Dermis blood vessel endothelial cell (primary cell): Measurements from ENCODE around the gene SERTM1. TPM values are rescaled to one million over a fixed set of nuclear protein-coding genes. Genes with fewer than 3 reads are reported as not detected.

Experiments used
- DNase-seq: peaks from one replicate; pipeline ENCODE4 v3.0.0; 2010
- total RNA-seq: library from RNA; depleted of rRNA; stranded (reverse); fragments of >200 nt; gene quantifications from 2 replicates; pipeline ENCODE4 v1.2.3, GENCODE V29; 2014

Gene SERTM1
- total RNA-seq: 0.17 TPM in 1 of 2 replicates, not detected in the other

DNA sequence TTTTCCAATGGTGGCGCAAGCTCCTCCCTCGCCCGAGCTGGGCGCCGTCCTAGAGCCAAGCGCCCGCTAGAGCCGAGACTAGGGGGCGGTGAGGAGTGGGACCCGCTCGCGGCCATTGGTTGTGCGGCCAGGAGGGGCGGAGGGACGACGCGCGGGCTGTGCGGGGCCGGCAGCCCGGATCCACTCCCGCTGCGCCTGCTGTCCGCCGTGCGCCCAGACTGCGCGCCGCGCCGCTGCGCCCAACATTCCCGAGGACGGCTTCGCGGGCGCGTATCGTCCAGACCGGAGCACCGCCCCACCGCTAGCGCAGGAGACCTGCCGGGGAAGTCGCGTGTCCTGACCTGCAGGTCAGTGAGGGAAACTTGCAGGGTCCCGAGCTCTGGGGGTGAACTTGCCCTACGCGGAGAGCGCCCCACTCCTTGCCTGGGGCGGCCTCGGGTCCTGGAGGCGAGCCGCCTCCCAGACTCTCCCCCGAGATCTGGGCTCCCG is at the start of gene SERTM1:
Gene SERTM1 (plus strand): TSS at position 183 of the 489 bp plus-strand sequence. CDS start 21,059 bp downstream, outside the sequence.
- DNase-seq: peak; percentile 14

DNA sequence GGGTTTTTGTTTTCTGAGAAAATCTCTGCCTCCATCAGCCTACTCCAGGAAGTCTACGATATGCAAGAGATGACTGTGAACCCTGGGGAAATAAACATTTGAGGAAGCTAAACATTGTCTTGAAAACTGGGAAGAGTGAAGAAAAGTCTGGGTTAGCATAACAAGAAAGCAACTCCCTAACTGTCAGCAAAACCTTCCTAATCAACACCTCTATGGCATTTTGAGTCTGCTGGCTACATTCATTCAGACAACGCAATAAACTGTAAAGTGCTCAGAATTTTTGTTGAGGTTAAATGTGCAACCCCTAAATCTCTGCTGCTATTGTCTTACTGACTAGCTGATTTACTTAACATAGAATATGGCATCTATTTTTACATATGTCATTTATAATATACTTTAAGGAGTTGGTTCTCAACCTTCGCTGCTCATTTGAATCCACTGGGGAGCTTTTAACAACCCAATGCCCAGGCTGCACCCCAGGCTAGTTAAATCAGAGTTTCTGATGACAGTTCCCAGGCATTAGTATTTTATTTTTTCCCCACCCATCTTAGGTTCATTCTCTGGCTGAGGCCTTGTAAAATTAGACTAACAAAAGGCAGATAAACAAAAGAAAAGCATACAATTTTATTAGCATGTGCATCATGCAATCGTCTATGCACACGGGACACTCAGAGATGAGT is 45.3 kb upstream of the SERTM1 start:
- no peak for DNase-seq

DNA sequence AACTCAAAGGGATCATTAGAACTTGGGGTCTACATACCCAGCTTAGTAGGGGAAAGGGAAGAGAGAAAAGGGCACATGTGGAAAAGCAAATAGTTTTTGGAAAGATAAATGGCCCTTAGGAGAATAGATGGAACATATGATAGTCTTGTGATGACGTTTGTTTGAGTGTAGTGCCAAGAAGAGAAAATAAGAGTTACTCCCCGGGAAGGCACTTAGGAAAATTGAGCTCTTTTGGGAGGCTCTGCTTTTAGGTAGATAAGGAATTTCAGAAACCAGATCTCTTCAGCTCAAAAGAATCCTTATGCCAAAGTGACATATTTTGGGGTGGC is 44.8 kb upstream of the SERTM1 start:
- no peak for DNase-seq

DNA sequence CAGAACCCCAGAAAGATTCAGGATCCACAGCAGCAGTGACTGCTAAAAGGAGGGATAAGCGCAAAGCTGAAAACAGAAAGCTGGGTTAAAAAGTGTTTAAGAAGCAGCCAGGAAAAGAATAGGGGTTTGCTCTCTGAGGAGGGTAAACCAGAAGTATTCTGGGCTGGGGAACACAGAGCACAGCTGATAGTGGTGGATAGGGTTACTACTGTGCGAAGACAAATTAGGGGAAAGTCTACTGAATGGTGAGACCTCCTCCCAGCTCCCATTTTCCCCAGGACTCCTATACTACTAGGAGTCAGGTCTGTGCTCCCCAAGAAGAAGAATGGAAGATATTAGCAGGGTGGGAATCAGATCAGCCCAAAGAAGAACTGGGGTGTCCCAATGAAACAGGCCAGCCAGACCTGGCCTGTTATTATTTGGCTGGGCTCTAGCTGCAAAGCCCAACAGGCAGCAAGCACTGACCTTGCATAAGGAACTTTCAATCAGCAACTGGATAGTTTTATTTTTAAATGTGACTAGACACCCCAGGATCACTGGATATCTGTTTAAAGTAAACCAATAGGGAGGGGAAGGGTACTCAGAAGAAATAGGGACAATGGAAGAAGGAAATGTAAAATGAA is 43.5 kb upstream of the SERTM1 start:
- no peak for DNase-seq

DNA sequence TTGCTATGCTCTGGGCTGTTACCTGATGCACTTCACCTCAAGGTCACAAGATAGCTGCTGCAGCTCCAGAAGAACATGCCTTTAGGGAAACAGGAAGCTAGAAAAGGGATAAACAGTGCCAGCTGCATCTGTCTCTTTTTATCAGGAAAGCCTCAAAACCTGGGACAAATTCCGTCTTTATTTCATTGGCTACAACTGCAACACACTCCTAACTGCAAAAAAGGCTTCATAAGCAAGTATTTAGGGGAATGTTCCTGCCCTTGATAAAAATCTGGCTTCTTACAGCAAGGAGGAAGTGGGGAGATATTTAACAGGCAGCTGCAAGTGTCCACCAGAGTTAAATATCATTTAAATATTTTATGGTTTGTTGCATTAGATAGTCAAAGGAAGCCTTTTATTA is 34.2 kb upstream of the SERTM1 start:
- DNase-seq: no peak

DNA sequence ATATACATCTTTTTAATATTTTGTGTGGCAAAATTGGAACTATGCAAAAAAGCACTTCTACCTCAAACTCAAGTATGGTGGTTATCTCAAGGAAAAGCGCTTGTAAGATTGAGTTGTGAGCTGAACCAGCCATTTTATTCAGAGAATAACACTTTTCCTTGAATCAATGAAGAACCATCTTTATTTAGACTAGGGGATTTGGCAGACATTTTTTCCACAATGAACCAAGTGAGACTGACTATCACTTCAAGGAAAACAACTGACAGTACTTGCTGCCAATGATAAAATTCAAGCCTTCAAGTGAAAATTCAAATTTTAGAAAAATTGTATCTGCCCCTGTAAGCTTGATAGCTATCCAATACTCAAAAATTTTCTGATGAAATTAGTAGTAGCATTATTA is 23.2 kb upstream of the SERTM1 start:
- no peak for DNase-seq

DNA sequence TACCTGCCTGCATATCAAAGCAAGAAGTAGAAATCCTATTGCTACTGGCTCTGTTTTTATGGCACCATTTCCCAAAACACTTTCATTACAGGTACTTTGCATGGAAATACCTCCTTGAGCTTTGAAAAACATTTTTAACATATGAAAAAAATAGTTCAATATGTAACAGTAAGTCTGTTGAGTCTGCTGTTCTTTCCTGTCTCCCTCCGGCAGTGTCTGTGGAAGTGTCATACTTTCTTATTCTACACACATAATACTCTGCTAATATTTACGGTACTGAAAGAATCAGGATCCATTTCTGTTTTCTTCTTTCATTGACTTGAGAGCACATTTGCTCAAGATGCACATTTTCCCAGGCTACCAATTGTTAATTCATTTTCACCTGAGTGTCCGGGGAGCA is 8.2 kb upstream of the SERTM1 start:
- DNase-seq: no peak

DNA sequence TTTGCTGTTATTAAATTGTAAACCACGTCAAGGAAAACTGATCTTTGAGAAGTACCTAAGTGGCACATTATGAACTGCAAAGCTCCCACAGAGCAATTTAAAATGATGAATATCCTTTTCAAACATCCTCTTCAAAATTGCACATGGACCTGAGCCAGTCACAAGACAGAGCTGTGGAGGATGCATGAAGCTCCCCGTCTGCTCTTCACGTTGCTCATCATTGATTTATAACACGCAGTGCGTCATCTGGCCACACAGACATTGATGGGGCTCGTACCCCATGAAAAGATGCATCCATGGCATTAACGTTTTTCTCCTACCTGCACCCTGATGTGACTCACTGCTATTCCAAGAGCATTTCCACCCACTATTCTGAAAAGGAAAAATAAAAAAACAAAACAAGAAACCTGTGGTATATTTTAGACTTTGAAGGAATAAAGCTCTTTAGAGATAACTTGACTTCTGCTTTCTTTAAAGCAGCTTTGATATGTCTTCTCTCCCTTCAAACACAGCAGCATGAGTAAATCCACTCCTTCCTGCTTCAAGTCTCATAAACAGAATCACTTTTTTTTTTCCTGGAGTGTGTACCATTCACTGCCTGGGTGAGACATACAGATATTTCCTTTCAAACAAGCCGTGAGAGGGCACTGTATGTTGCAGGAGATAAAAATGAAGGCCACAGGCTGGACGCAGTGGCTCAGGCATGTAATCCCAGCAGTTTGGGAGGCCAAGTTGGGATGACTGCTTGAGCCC is 7.2 kb upstream of the SERTM1 start:
- DNase-seq: no peak

DNA sequence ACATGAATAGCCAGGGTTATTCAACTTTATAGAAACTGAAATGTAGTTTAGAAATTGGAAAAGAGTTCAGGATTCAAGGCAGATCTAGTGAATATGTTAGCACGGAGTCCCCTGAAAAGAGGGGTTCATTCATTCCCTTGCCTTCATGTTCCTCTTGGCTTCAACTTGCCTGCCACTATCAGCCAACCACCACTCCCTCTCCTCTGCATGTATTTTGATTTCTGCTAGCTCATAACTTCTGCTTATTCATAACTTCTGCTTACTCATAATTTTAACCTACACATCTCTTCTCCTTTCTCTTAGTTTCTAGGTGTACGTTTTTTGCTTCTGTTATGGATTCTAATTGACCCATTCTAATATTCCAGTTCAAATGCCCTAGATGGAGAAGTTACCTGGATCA is 5.5 kb upstream of the SERTM1 start:
- DNase-seq: no peak

DNA sequence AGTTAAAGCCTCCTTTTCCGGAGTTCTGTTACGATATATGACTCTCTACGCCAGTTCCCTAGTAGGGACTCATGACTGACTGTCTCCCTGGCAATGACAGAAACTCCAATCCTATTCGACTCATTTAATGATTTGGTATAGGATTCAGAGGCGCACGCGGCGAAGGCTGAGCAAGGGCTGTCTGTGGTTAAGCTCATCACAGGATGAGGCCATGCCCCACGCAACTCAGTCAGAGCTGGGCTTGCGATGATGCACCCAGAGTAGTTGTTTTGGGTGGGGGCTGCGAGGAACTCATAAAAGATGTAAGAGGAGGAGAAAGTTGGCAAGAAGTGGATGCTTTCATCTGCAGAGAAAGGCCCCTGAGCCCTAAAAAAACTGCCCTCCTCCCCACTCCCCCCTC is 468 bp upstream of the SERTM1 start:
- DNase-seq: no peak

DNA sequence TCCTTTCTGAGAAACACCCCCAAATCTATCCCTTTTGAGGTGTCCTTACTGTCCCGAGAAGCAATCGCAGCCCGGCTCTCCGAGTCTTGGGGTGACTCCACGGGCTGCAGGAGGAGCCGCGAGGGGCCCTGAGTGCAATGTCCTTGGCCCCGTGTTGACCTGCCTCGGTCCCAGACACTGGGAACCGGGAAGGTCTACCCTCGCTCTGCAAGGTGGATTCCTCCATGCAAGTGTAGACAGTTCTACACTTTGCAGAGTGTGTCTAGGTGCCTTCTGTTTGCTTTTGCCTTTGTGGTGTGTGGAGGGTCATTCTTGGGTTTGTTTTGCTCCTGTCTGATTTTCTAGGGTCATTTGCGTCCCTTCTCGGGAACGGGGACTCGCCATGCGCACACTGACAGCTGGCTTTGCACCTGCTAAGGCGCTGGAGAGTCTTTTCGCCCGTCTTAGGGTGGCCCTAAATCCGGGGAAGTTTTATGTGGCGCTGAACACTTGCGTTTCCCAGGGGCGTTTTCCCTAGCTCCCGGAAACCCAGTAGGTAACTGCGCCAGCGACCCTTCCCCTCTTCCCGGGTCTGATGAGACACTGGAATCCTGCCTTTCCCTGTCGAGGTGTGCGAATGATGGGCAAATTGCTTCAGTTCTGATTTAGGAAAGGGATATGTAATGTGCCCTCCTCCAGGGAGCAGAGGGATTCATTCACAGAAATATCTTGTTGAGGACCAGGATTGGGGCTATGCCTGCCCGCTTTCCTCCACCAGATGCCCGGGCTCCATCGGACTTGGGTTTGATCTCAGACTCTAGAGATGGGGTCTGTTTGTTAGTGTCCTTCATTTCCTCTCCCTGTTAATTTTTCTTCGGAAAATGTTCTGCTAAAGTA is 755 bp downstream of the SERTM1 start:
- DNase-seq: no peak

DNA sequence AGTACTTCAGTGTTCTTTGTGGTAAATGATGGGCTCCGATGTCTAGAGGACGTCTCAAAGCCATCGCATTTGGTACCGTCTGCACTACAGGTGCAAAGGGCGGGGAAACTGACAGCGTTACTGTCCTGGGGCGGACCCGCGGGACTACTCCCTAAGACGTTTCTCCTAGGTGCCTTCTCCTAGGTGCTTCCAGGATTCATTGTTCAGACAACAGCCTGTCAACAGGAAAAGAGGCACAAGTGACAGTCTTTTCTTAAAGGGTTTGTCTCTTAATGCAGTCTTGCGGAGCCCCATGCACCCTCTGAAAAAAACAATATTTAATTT is 1.4 kb downstream of the SERTM1 start:
- no peak for DNase-seq

DNA sequence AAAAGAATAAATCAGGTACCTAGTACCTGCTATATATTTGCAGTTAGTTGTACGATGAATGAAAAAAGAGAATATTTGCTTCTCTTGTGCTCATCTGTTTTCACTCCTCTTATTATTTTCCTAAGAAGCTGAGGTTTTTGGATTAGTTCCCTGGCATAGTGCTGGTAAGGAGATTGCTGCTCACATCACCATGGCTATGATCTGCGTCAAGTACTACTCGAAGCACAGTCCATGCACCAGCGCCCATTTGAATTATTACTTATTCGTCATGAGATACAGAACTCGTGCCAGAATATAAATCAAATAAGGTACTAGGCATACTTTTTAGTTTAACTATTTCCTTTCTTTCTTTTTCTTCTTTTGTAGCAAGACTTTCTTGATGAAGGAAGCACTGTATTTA is 7.1 kb downstream of the SERTM1 start:
- DNase-seq: no peak

DNA sequence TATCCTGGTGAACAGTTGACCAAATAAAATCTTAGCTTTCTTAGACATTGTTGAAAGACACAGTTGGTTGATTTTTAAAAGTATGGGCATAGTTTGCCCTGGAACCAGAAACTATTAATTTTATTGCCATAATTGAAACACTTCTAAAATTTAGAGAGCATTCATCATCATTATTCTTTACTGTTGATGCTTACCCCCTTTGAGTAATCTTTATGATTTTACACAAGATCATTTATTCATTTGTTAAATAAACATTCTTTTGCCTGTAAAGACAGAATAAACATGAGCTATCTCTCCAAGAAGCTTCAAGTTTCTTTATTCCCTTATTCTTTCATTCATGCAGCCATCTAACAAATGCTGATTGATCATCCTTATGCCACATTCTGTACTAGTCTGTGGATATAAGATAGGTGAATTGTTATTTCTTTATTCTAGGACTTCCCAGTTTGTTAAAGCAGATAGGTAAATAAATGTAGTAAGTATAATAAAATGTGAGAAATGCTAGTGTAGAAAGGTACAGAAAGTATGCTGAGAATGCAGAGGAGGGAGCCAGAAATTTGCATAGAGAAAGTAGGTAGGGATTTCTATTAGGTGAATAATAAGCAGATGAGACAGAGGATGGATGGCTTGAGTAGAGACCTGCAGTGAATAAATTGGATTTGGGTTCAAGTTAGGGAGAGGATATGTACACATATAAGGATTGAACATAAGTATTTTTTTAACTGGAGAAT is 8.2 kb downstream of the SERTM1 start:
- no peak for DNase-seq

DNA sequence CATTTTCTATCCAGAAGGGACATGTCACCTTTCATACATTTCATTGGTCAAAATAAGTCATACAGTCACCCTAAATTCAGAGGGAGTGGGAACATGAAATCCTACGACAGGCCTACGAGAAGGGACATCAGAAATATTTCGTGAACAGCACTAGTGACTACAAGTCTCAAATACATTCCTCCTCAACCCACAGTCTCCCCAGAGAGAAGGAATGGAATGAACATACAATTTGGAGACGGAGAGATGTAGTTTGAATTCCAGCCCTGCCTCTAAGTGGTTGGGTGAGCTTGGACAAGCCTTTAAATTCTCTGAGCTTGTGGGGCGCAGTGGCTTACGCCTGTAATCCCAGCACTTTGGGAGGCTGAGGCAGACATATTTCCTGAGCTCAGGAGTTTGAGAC is 9.9 kb downstream of the SERTM1 start:
- no peak for DNase-seq

DNA sequence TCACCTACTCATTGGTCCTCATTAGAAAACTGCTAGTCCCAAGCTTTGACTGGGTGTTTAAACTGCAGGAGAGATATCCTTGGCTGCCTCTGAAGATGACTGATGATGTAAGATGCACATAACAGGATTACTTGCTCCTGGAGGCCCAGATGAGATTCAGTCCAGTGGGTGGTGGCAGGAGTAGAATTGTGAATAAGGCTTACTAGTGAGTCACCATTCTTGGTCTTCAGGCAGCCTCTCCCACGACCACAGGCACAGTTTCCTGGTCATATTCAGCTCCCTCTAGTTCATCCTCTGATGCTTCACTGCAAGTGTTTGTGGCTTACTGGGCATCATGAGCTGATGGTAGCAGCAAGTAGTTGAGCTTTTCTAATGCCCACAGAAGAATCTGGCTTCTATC is 12.1 kb downstream of the SERTM1 start:
- DNase-seq: no peak

DNA sequence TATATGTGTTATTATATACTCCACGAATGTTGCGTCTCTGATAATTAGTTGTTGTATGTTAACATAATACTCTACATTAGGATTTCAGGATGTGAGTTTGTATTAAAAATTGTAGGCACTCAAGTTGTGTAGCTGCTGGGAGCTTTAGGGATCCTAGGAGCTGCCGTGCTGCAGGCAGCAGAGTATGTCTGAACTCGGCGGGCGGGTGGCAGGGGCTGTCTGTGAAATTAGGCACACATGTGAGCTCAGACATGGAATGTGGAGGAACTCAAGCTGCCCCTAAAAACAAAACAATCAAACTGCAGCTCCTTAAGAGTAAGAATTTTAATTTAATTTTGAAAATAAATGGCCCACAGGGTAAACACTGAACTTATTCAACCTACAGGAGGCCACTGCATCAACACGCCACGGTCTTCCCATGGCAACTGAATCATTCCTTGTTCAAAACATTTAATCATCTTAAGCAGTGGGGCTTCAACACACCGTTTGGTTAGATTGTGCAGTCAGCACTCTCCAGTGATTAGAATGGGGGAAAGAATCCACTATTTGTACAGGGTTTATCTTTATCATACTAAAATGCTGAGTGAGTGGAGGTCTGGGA is 22.7 kb downstream of the SERTM1 start:
- no peak for DNase-seq

DNA sequence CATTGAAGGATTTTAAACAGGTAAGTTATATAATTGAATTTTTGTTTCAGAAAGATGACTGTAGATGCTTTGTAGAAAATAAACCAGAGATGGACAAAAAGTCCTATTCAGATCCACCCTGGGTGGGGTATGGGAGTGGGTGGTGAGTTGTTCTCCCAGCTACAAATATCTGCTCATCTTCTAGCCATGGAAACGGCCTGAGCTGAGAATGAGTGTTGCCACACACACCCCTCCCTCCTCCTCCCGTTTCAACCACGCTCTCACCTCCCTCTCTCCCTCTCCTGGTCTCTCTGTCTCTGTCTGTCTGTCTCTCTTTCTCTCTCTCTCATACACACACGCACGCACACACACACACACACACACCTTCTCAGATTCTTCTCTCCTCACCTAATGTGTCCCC is 26.4 kb downstream of the SERTM1 start:
- no peak for DNase-seq

DNA sequence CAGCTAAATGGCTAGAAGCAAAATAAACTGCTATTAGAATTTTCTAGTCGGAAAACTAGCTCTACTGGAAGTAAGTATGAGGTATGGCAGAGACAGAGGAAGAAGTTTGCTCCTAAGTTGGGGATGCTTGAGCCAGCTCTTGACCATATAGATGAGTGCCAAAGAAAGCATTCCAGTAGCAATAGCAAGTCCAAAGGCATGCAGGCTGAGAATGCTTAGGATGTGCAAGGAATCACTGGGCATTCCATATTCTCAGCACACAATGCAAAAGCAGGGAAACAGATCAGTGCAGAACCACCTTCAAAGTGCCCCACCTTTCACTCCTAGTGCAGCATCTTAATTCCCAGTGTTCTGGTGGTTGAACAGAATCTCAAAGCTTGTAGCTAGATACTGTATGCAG is 32.9 kb downstream of the SERTM1 start:
- no peak for DNase-seq

DNA sequence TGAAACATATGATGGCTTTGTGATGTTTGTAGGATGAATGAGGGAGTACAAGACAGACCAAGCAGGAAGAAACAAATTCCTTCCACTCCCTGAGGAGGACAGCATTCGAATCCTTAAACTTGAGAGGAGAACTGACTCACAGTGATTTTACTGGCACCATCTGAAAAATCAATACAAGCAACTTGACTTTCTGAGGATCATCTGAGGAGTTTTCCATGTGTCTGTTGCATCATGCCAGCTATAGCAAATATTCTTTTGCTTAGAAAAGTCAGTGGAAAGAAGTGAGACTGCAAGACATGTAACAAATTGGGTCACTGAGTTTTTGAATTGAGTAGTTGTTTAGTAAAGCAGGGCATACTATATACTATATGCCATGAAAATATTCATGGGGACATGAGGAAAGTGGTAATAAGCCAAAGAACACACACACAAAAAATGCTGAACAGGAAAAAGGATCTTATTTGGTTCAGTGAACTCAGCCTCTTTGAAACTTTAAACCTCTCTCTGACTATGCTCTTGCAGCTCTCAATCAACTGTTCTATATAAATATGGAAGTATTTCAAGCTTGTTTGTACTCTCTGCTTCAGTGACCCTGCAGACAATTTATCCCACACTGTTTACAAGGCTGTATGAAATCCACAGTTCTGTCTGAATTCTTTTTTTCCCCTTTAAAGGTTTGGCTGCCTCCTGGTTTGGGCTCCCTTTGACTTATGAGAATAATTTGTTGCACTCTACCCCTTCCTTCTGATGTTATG is 35.5 kb downstream of the SERTM1 start:
- no peak for DNase-seq

DNA sequence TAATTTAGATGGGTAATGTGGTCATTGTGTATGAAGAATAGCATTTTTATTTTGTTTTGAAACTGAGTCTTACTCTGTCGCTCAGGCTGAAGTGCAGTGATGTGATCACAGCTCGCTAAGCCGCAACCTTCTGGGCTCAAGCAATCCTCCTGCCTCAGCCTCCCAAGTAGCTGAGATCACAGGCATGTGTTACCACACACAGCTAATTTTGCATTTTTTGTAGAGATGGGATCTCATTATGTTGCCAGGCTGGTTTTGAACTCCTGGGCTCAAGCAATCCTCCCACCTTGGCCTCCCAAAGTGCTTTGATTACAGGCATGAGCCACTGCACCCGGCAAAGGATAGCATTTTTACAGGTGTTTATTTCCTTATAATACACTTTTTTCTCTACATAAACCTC is 36.6 kb downstream of the SERTM1 start:
- DNase-seq: no peak
